Prostate gland (tissue), 2 donors: ENCODE measurements around the gene CCDC34.

Source experiments
- CTCF ChIP-seq, 4 experiments: fragments of 200-600 bp in 2 of 4; fragments of 450-650 bp in 2 of 4; sonication (generic) in 2 of 4; IDR thresholded peaks; 1 replicate in 3 of 4; 2 replicates in 1 of 4; pipeline ENCODE4 v1.5.1; 2016 to 2019; ENCODE audit warnings: antibody characterized with exemption in 4 of 4, mild to moderate bottlenecking in 2 of 4, moderate library complexity in 2 of 4
- POLR2A ChIP-seq: fragments of 450-650 bp; IDR thresholded peaks from one replicate; pipeline ENCODE4 v1.6.1; 2016; ENCODE audit warnings: antibody characterized with exemption, mild to moderate bottlenecking
- POLR2AphosphoS5 ChIP-seq: sonication (generic); formaldehyde crosslinking; IDR thresholded peaks from one replicate; pipeline ENCODE4 v1.6.1; 2017; ENCODE audit warnings: antibody characterized with exemption

- TF ChIP-seq CTCF (IDR thresholded peaks at IDR 0.05) (no peak), POLR2A (no peak), POLR2AphosphoS5 (peak; percentile 72)
These were observed 29.5 kb upstream of the CCDC34 start for GRCh38 chr11:27392278-27393114.
